Heart left ventricle (tissue), 16 donors: ENCODE measurements around the gene DNAJB9. TPM values are rescaled to one million over a fixed set of nuclear protein-coding genes. Genes with fewer than 3 reads are reported as not detected.

ENCODE experiments used
- ATAC-seq, 4 donors: fragments of 200-7000 bp; cut with Tn5 transposase; one replicate each; pipeline ENCODE4 v1.9.1; 2020 to 2022; ENCODE audit warnings: moderate library complexity in 4 of 4, mild to moderate bottlenecking in 3 of 4, moderate number of reproducible peaks in 1 of 4
- DNase-seq, 5 donors: peaks; one replicate each; pipeline ENCODE4 v3.0.0-alpha.2; 2020
- H3K27ac ChIP-seq, 12 donors: fragments of 200-600 bp; sonication (generic) in 4 of 12; one replicate each; pipeline versions ENCODE4 v1.5.0 to v1.8.0; 2016 to 2022; ENCODE audit warnings: mild to moderate bottlenecking in 2 of 12
- H3K27me3 ChIP-seq, 9 donors: fragments of 200-600 bp; sonication (generic) in 2 of 9; one replicate each; pipeline versions ENCODE4 v1.5.1 to v1.8.0; 2016 to 2022; ENCODE audit warnings: mild to moderate bottlenecking in 3 of 9
- H3K36me3 ChIP-seq, 9 donors: fragments of 200-600 bp; sonication (generic) in 2 of 9; one replicate each; pipeline versions ENCODE4 v1.5.0 to v1.8.0; 2018 to 2022; ENCODE audit warnings: mild to moderate bottlenecking in 2 of 9
- H3K4me1 ChIP-seq, 12 donors: fragments of 200-600 bp; sonication (generic) in 4 of 12; one replicate each; pipeline versions ENCODE4 v1.5.0 to v1.8.0; 2016 to 2022; ENCODE audit warnings: mild to moderate bottlenecking in 3 of 12
- H3K4me3 ChIP-seq, 12 donors: fragments of 200-600 bp; sonication (generic) in 4 of 12; one replicate each; pipeline versions ENCODE4 v1.5.0 to v1.8.0; 2017 to 2022; ENCODE audit warnings: mild to moderate bottlenecking in 9 of 12, moderate library complexity in 4 of 12
- H3K9me3 ChIP-seq, 12 donors: fragments of 200-600 bp; sonication (generic) in 4 of 12; one replicate each; pipeline versions ENCODE4 v1.5.0 to v1.8.0; 2016 to 2022; ENCODE audit warnings: mild to moderate bottlenecking in 1 of 12
- POLR2A ChIP-seq, 2 donors: fragments of 450-650 bp; IDR thresholded peaks; one replicate each; pipeline ENCODE4 v1.6.1; 2017; ENCODE audit warnings: antibody characterized with exemption in 2 of 2, mild to moderate bottlenecking in 2 of 2, moderate library complexity in 2 of 2
- WGBS, 4 donors: extraction: QIAGEN DNeasy Blood & Tissue Kit in 2 of 4; methylation state at CpG; one replicate each; pipeline versions ENCODE4 v1.1.5 to v1.1.7; 2013 to 2018; 5-methylcytosine and 5-hydroxymethylcytosine counted together
- intact Hi-C, 10 donors: fragments of 100-400 bp; cut with DNase I; formaldehyde crosslinking; loops; one replicate each; pipeline versions ENCODE4 v1.11.1 to v1.14.2; 2022
- polyA plus RNA-seq, 2 donors: library from polyadenylated mRNA; stranded (reverse); fragments of 200-250 nt; gene quantifications; one replicate each; pipeline ENCODE4 v1.2.3, GENCODE V29; 2013
- total RNA-seq, 9 donors: library from RNA; depleted of rRNA in 2 of 9; stranded (reverse); fragments of >200 nt in 2 of 9; fragmentation: NEBNext Ultra II Directional in 3 of 9; extraction: Animal tissue kit (Norgen Biotek cat#: 25700) in 3 of 9; gene quantifications; one replicate each; pipeline versions ENCODE4 v1.1.0 to v1.2.4, GENCODE V29; 2016 to 2023
- TF ChIP-seq, protein P1 (sequence below), 12 donors: fragments of 200-600 bp; sonication (generic) in 4 of 12; IDR thresholded peaks; one replicate each; pipeline versions ENCODE4 v1.5.0 to v1.8.0; 2018 to 2022; ENCODE audit warnings: antibody characterized with exemption in 12 of 12, mild to moderate bottlenecking in 5 of 12
- donor health status: ischemic (EF 13 %, LVEDD 7.1; RV severe dilation, severe dysfunction).
- donor health status: healthy with polysubstance abuse.
- donor health status: DM: no; HTN: yes; CAD: no.
- donor health status: DM: no; HTN: no; CAD: no.
- donor health status: ischemic (EF 25% LVEDD 6.9; RV normal size, moderate dysfunction).
- donor health status: ischemic (EF 25% LVEDD 5.7; RV mildly dilated, moderate dysfunction).
- donor health status: healthy.
- donor health status: DM: yes; HTN: yes; CAD: no.
- donor health status: ischemic (EF 35%, LVEDD 5.7; RV mildly dilated, moderate dysfunction).
- donor health status: nonischemic (EF 11% LVEDD 7.7; RV severe dilation, severe dysfunction).
- donor health status: DM: yes; HTN: yes; CAD: no.
- donor health status: PGD.
- donor health status: ischemic (EF 29% LVEDD 5.4; RV normal size, mild dysfunction).
- donor health status: nonischemic (EF 23%, LVEDD 6.1; RV moderate dilation, normal function).

Gene DNAJB9
- total and polyA plus RNA-seq, 11 donors, result 15.1 to 105 (median 51.5) TPM

GRCh38 chr7:108598914-108599580, 29.4 kb downstream of the DNAJB9 start:
- 82 to 90% (median 88%) methylated on average over 6 of the region's 6 CpGs for WGBS, 4 donors

GRCh38 chr7:108600399-108600798, 30.7 kb downstream of the DNAJB9 start:
- intact Hi-C loops, result no loop called here
- no peak overlapping the region for H3K4me3 ChIP-seq
- no peak for ATAC-seq
- H3K36me3 ChIP-seq, result no peaks in the 10 kb centered on the region
- peaks cover 0 to 10% (median 0%) of the 10 kb centered on the region in 9 donors for H3K27me3 ChIP-seq
- DNase-seq, result no peak
- H3K9me3 ChIP-seq, result no peaks in the 10 kb centered on the region
- TF ChIP-seq, protein P1, sequence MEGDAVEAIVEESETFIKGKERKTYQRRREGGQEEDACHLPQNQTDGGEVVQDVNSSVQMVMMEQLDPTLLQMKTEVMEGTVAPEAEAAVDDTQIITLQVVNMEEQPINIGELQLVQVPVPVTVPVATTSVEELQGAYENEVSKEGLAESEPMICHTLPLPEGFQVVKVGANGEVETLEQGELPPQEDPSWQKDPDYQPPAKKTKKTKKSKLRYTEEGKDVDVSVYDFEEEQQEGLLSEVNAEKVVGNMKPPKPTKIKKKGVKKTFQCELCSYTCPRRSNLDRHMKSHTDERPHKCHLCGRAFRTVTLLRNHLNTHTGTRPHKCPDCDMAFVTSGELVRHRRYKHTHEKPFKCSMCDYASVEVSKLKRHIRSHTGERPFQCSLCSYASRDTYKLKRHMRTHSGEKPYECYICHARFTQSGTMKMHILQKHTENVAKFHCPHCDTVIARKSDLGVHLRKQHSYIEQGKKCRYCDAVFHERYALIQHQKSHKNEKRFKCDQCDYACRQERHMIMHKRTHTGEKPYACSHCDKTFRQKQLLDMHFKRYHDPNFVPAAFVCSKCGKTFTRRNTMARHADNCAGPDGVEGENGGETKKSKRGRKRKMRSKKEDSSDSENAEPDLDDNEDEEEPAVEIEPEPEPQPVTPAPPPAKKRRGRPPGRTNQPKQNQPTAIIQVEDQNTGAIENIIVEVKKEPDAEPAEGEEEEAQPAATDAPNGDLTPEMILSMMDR (IDR thresholded peaks at IDR 0.05), result no peak
- TF ChIP-seq POLR2A (IDR thresholded peaks at IDR 0.05), result no peak
- no peaks in the 10 kb centered on the region for H3K4me1 ChIP-seq
- 70 to 84% (median 77%) methylated on average over 1 of the region's 1 CpG for WGBS, 4 donors
- no peak overlapping the region for H3K27ac ChIP-seq

More at GRCh38 chr7:108598914-108599580, 29.4 kb downstream of the DNAJB9 start:
- DNase-seq (no peak), ATAC-seq (no peak)
- intact Hi-C loops, result no loop called here
- H3K27ac ChIP-seq, result no peak overlapping the region
- no peaks in the 10 kb centered on the region for H3K36me3 ChIP-seq
- no peaks in the 10 kb centered on the region for H3K9me3 ChIP-seq
- peaks cover 0 to 10% (median 0%) of the 10 kb centered on the region in 9 donors for H3K27me3 ChIP-seq
- TF ChIP-seq, protein P1 (IDR thresholded peaks at IDR 0.05), result no peak
- TF ChIP-seq POLR2A (IDR thresholded peaks at IDR 0.05), result no peak
- H3K4me3 ChIP-seq, result no peak overlapping the region
- H3K4me1 ChIP-seq, result no peaks in the 10 kb centered on the region

DNA sequence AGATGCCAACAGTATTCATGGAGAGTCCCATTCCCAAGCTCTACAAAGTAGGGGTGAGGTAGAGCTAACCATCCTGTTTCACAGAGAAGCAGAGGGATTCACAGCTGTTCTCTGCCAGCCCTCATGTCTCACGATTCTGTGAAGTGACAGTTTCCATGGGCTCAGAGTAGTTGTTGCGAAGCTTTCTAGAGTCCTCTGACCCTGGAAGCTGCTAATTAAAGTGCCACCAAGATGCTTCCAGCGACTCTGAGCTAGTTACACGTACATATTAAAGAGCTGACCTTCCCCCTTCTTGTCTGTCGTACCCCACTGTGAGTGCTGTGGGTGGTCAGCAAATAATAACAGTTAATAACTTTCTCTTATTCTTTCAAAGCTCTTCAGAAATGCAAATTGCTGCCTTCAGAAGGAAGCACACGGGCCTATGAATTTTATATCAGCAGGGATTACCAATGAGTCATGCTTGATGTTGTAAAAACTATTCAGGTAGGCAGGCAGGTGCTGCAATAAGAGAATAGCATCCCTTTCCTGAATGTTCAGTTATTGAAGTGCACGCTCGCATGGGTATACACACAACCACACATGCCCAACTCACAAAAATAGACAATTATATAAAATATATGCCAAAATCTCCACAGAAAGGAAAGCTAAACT, 34.1 kb downstream of the DNAJB9 start:
- Histone ChIP-seq H3K4me1 (no peaks in the 10 kb centered on the region), H3K36me3 (no peaks in the 10 kb centered on the region), H3K27ac (no peak overlapping the region), H3K9me3 (no peaks in the 10 kb centered on the region), H3K4me3 (no peak overlapping the region), H3K27me3 (peaks cover 0 to 10% (median 0%) of the 10 kb centered on the region in 9 donors)
- WGBS, 4 donors, result 70 to 74% (median 72%) methylated on average over 8 of the region's 8 CpGs
- ATAC-seq (no peak), DNase-seq (no peak)
- intact Hi-C loops, result no loop called here
- TF ChIP-seq, protein P1 (IDR thresholded peaks at IDR 0.05), result no peak
- no peak for TF ChIP-seq POLR2A (IDR thresholded peaks at IDR 0.05)

GRCh38 chr7:108604307-108605077, 34.8 kb downstream of the DNAJB9 start:
- WGBS, 4 donors, result 73 to 83% (median 78%) methylated on average over 11 of the region's 11 CpGs
- DNase-seq, result no peak
- no peak for ATAC-seq
- Histone ChIP-seq H3K4me1 (no peaks in the 10 kb centered on the region), H3K27ac (no peak overlapping the region), H3K27me3 (peaks cover 0 to 8% (median 0%) of the 10 kb centered on the region in 9 donors), H3K9me3 (no peaks in the 10 kb centered on the region), H3K4me3 (no peak overlapping the region), H3K36me3 (no peaks in the 10 kb centered on the region)
- TF ChIP-seq POLR2A (IDR thresholded peaks at IDR 0.05), result no peak
- TF ChIP-seq, protein P1 (IDR thresholded peaks at IDR 0.05), result no peak
- intact Hi-C loops, result no loop called here
